ENCODE results near the gene TESK2.
A peak's percentile ranks its signal among the peaks of the same experiment; 100 is the strongest.

TESK2 gene

GRCh38 chr1:45332346-45332720 is 158.6 kb downstream of the TESK2 start:
- no peak for DNase-seq

DNA sequence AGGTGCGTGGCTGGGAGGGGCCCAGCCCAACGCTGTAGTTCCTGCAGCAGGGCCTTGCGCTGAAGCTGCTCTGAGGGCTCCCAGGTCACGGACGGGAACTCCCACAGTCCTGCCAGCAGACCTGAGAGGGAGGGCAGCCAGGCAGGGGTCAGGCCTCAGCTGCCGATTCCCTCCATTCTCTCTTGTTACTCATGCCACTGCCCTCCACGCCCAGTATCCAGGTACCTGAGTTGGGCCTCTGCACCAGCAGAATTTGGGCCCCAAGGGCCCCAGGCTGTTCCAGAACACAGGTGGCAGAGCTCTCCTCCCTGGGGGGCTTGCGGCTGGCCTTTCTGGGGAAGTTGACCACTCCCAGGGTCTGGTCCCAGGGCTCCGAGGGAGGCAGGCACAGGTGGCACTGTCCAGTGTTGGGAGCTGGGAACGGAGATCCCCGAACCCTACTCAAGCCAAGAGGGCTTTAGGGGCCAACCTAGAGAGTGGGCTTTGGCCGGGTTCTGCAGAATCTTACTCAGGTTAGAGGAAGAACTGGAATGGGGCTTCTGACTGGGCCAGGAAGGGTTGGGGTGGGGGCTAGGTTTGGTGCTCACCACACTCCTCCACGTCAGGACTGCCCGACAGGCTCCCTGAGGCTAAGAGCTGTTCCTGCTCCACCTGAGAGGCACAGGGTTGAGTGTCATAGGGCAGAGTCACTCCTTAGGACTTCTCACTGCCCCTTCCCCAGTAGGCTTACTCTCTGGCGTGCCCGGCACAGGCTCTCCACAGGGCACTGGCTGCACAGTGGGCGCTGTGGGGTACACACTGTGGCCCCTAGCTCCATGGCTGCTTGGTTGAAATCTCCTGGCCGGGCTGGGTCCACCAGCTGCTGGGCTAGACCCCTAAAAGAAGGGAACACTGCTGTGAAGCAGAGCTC is 159.3 kb downstream of the TESK2 start:
- no peak for DNase-seq

DNA sequence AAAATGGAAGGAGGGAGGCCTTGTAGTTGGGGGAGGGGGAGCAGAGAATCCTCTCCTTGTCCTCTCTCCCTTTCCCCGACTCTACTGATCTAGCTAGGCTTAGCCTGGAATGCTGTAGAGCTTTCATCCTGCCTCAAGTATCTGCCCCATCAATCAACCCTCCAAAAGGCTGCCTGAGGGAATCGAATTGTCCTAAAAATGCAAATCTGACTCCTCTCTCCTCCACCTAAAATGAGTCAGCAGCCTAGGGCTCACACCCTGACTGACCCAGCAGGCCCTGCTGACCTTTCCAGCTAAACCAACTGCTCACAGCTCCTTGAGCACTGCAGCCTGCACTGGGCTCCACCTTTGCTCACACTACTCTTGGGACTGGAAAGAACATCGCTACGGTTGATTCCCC is 161.5 kb downstream of the TESK2 start:
- no peak for DNase-seq

- no peak for DNase-seq
These were observed 162.3 kb downstream of the TESK2 start for GRCh38 chr1:45328680-45329079.

DNA sequence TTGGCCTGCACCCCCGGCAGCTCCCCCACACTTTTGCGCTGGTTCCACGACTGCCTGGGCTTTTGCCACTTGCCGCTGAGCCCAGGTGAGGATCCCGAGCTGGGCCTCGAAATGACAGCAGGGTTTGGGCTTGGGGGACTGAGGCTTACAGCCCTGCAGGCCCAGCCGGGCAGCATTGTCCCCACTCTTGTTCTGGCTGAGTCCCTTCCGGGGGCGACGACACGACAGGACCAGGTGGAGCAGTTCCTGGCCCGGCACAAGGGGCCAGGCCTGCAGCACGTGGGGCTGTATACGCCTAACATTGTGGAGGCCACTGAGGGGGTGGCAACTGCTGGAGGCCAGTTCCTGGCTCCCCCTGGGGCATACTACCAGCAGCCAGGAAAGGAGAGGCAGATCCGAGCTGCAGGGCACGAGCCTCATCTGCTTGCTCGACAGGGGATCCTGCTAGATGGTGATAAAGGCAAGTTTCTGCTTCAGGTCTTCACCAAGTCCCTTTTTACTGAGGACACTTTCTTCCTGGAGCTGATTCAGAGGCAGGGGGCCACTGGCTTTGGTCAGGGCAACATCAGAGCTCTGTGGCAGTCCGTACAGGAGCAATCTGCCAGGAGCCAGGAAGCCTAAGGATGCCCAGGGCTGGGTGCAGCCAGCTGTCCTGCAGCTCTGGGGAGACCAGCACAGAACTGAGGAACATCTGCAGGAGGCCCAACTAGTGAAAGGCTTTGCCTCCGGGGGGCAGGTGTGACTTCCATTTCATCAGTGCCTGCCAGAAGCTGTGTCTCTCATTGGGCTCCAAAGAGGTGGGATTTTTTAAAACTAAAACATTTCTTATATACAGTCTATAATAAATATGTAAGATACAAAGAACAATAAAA is 163.1 kb downstream of the TESK2 start:
- DNase-seq, result no peak

- peak in 2 of 4 experiments; percentile 35 to 51 for DNase-seq
These were observed 164.0 kb downstream of the TESK2 start, which contains the start of gene HPDL for GRCh38 chr1:45326627-45327623. TSS of gene HPDL (plus strand) at chr1:45326895. CDS start at chr1:45327149, 254 bp downstream.

GRCh38 chr1:45325851-45326506 is 165.0 kb downstream of the TESK2 start:
- DNase-seq, result no peak

DNA sequence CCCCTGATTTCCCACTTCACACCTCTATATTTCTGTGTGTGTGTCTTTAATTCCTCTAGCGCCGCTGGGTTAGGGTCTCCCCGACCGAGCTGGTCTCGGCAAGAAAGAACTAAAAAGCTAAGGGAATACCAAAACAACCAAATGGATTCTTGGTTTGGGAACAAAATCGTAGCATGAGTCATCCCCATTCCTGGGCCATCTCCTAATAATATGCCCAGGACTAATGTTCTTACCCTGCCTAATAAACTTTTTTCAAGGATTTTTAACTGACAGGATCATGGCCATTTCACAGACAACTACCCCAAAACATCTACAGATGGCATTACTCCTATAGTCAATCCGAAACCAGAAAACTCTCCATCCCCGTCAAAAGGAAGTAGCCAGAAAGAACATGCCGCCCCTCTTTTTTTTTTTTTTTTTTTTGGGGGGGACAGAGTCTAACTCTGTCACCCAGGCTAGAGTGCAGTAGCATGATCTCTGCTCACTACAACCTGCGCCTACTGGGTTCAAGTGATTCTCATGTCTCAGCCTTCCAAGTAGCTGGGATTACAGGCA is 168.4 kb downstream of the TESK2 start:
- no peak for DNase-seq

GRCh38 chr1:45321444-45321843 is 169.5 kb downstream of the TESK2 start:
- DNase-seq, result no peak

DNA sequence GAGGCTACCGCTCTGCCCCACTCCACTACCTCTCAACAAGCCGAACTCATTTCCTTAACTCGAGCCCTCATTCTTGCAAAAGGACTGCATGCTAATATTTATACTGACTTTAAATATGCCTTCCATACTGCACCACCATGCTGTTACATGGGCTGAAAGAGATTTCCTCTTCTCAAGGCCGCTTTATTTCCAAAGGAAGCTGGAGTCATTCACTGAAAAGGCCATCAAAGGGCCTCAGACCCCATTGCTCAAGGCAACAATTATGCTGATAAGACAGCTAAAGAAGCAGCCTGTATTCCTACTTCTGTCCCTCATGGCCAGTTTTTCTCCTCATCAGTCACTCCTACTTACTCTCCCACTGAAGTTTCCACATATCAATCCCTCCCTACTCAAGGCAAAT is 171.2 kb downstream of the TESK2 start:
- DNase-seq, result no peak

DNA sequence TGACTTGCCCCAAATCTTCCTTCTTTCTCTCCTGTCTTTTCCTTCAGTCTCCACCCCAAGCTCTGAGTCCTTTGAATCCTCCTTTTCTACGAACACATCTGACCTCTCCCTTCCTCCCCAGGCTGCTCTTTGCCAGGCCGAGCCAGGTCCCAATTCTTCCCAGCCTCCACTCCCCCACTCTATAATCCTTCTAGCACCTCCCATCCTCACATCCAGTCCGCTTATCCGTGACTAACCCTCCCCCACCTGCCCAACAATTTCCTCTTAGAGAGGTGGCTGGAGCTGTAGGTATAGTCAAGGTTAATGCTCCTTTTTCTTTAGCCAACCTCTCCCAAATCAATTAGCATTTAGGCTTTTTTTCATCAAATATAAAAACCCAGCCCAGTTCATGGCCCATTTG is 173.8 kb downstream of the TESK2 start:
- DNase-seq, result no peak

- no peak for DNase-seq
These were observed 176.7 kb downstream of the TESK2 start for GRCh38 chr1:45314266-45314665.

- DNase-seq, result no peak
These were observed 184.1 kb downstream of the TESK2 start for GRCh38 chr1:45306905-45307304.

DNA sequence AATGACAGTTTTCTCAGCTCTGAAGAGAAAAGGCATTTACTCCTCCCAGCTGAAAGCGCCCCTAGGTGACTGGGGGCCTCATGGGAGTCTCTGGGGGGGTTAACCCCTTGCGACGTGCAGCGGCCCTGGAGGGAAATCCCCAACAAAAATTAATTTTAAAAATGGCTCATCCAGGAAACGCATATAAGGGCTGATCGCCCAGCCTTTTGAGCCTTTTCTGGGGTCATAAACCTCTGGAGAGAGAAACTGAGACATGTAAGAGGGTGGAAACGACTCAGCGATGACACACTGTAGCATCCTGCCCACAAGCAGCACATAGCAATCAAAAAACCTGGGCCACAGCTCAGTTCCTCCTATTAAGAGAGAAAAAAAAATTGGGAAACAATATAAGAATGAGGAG is 184.6 kb downstream of the TESK2 start:
- DNase-seq, result no peak

DNA sequence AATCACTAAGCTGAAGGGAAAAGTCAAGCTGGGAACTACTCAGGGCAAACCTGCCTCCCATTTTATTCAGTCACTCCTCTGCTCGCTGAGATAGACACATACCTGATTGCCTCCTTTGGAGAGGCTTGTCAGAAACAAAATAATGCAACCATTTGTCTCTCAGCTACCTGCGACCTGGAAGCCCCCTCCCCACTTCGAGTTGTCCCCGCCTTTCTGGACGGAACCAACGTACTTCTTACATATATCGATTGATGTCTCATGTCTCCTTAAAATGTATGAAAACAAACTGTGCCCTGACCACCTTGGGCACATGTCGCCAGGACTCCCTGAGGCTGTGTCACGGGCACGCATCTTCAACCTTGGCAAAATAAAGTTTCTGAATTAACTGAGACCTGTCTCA is 185.7 kb downstream of the TESK2 start:
- DNase-seq, result no peak

GRCh38 chr1:45304311-45305081 is 186.5 kb downstream of the TESK2 start:
- DNase-seq, result no peak

DNA sequence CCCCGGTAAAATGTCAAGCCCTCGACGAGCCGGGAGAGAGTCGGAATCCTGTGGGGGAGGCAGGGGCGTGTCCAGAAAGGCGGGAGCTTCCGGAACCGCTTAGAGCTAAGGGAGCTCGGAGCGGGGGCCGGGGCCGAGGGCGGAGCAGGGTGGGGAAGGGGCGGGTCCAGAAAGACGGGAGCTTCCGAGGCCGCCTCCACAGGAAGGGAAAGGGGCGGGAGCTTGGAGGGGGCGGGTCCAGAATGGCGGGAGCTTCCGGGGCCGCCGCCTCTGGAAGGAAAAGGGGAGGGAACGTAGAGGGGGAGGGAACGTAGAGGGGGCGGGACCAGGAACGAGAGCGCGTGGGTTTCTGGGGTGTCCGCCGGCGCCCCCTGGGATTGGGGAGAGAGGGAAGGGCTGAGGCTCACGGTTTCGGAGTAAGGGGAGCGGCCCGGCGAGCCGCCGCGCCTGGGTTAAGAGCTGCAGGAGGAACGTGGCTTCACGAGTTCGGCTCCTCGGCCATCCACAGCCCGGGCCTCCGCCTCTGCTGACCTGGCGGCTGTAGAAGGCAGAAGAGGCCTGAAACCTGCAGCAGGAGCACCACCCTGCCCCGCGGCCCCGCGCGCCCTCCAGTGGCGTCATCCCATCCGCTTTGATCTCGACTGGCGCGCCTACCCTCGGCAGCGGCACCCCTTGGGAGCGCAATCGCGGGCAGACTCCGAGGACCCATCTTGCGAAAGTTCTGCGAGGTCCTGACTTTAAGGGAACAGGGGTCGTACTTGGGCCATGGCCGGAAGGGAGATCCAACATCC is 187.2 kb downstream of the TESK2 start:
- peak; percentile 90 to 98 (median 94) for DNase-seq

DNA sequence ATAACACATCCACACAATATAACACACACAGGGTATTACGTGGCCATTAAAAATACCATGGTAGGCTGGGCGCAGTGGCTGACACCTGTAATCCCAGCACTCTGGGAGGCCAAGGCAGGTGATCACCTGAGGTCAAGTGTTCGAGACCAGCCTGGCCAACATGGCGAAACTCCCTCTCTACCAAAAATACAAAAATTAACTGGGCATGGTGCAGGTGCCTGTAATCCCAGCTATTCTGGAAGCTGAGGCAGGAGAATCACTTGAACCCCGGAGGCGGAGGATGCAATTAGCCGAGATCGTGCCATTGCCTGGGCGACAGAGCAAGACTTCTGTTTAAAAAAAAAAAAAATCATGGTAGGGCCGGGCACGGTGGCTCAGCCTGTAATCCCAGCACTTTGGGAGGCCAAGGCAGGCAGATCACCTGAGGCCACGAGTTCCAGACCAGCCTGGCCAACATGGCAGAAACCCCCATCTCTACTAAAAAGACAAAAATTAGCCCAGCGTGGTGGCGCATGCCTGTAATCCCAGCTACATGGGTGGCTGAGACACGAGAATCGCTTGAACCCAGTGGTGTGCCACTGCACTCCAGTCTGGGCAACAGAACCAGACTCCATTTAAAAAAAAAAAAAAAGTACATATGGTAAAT is 188.3 kb downstream of the TESK2 start:
- no peak for DNase-seq

- DNase-seq, result no peak
These were observed 190.3 kb downstream of the TESK2 start for GRCh38 chr1:45300669-45300997.
